Osteoblast (primary cell): Measurements from ENCODE around the gene RPL19. TPM values are rescaled to one million over a fixed set of nuclear protein-coding genes. Genes with fewer than 3 reads are reported as not detected.
A peak's percentile ranks its signal among the peaks of the same experiment; 100 is the strongest.

Experiments
- DNase-seq: peaks from one replicate; pipeline ENCODE4 v3.0.0; 2011; ENCODE audit warnings: low spot score, mixed read lengths; ENCODE audit not compliant: insufficient read length; ENCODE audit errors: missing footprints
- H2AFZ ChIP-seq: 2 replicates; pipeline ENCODE4 v1.6.0; 2011; ENCODE audit warnings: mild to moderate bottlenecking, low read length
- H3K27ac ChIP-seq: 2 replicates; pipeline ENCODE4 v1.5.1; 2011; ENCODE audit warnings: mild to moderate bottlenecking, low read depth, low read length, moderate library complexity
- H3K27me3 ChIP-seq: 2 replicates; pipeline ENCODE4 v1.6.0; 2012; ENCODE audit warnings: mild to moderate bottlenecking, control low read depth, inconsistent platforms, low read length, moderate library complexity; ENCODE audit not compliant: insufficient read depth
- H3K36me3 ChIP-seq: 2 replicates; pipeline ENCODE4 v1.5.1; 2011; ENCODE audit warnings: mild to moderate bottlenecking, low read length, control low read depth, moderate library complexity; ENCODE audit not compliant: insufficient read depth
- H3K4me1 ChIP-seq: 2 replicates; pipeline ENCODE4 v1.5.1; 2011; ENCODE audit warnings: mild to moderate bottlenecking, low read length, control low read depth, moderate library complexity; ENCODE audit not compliant: insufficient read depth
- H3K4me2 ChIP-seq: 2 replicates; pipeline ENCODE4 v1.6.0; 2011; ENCODE audit warnings: mild to moderate bottlenecking, low read length; ENCODE audit not compliant: insufficient read depth
- H3K4me3 ChIP-seq: fragments of 200-600 bp; sonication (generic); 3 replicates; pipeline ENCODE4 v1.5.1; 2012; ENCODE audit warnings: mild to moderate bottlenecking, low read length, inconsistent platforms; ENCODE audit not compliant: insufficient read depth
- H3K79me2 ChIP-seq: 2 replicates; pipeline ENCODE4 v1.6.0; 2012; ENCODE audit warnings: mild to moderate bottlenecking, low read length, control low read depth, inconsistent platforms; ENCODE audit not compliant: insufficient read depth
- H3K9me3 ChIP-seq: 2 replicates; pipeline ENCODE4 v1.5.1; 2011; ENCODE audit warnings: low read depth, low read length, control low read depth
- H4K20me1 ChIP-seq: 2 replicates; pipeline ENCODE4 v1.6.0; 2012; ENCODE audit warnings: mild to moderate bottlenecking, low read length, control low read depth; ENCODE audit not compliant: insufficient read depth
- total RNA-seq: library from RNA; depleted of rRNA; stranded (reverse); fragments of >200 nt; gene quantifications from 2 replicates; pipeline ENCODE4 v1.2.3, GENCODE V29; 2012
- TF ChIP-seq, protein P1 (sequence below): IDR thresholded peaks from 2 replicates; pipeline ENCODE4 v1.5.1; 2011; ENCODE audit warnings: mild to moderate bottlenecking, low read depth, low read length, moderate library complexity; ENCODE audit errors: extremely low read depth

RPL19 gene
- total RNA-seq, 1 donor, result 1,279 TPM

- H3K27me3 ChIP-seq, result no peaks in the 10 kb centered on the region
- H3K79me2 ChIP-seq, result no peaks in the 10 kb centered on the region
- H4K20me1 ChIP-seq, result no peaks in the 10 kb centered on the region
- H3K27ac ChIP-seq, result peak overlapping the region; percentile 24
- TF ChIP-seq, protein P1, sequence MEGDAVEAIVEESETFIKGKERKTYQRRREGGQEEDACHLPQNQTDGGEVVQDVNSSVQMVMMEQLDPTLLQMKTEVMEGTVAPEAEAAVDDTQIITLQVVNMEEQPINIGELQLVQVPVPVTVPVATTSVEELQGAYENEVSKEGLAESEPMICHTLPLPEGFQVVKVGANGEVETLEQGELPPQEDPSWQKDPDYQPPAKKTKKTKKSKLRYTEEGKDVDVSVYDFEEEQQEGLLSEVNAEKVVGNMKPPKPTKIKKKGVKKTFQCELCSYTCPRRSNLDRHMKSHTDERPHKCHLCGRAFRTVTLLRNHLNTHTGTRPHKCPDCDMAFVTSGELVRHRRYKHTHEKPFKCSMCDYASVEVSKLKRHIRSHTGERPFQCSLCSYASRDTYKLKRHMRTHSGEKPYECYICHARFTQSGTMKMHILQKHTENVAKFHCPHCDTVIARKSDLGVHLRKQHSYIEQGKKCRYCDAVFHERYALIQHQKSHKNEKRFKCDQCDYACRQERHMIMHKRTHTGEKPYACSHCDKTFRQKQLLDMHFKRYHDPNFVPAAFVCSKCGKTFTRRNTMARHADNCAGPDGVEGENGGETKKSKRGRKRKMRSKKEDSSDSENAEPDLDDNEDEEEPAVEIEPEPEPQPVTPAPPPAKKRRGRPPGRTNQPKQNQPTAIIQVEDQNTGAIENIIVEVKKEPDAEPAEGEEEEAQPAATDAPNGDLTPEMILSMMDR, result no peak
- H3K36me3 ChIP-seq, result no peaks in the 10 kb centered on the region
- H3K4me3 ChIP-seq, result no peak overlapping the region
- H2AFZ ChIP-seq, result no peak overlapping the region
- H3K4me1 ChIP-seq, result peaks cover 23% of the 10 kb centered on the region
- no peaks in the 10 kb centered on the region for H3K9me3 ChIP-seq
- no peak overlapping the region for H3K4me2 ChIP-seq
- DNase-seq, result no peak
These were observed 12.2 kb downstream of the RPL19 start for GRCh38 chr17:39212195-39212810.

DNA sequence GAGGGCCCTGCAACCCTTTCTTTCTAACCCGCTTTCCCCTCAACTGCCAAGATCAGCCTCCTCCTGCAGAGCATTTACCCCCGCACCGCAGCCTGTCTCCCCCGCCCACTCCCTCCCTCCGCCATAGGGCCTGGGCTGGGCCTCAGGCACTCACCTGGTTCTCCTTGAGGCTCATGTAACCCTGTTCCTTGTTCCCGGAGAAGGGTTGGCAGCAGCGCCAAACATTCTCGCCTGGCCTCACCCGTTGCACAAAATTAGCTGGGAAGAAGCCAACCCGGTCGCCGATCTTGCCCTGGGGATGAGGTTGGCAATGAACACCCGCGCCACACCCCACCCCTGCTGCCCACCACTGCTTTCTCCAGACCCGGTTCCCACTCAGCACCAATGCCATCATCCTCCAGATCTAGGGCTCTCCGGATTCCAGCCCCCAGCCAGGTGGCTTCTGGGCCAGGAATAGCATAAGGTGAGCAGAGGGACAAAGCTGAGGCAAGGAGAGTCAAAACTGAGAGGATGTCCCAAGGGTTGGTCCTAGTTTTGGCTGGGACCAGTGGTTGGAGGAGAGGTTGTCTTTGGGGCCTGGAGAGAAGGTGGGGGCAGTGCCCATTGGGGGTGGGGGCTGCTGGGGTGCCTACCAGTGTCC is 12.9 kb downstream of the RPL19 start:
- Histone ChIP-seq H3K9me3 (no peaks in the 10 kb centered on the region), H3K27ac (no peak overlapping the region), H3K4me3 (no peak overlapping the region), H3K36me3 (no peaks in the 10 kb centered on the region), H3K4me1 (peaks cover 22% of the 10 kb centered on the region), H3K79me2 (no peaks in the 10 kb centered on the region), H3K4me2 (no peak overlapping the region), H3K27me3 (no peaks in the 10 kb centered on the region), H2AFZ (no peak overlapping the region), H4K20me1 (no peaks in the 10 kb centered on the region)
- DNase-seq, result no peak
- TF ChIP-seq, protein P1, result no peak

DNA sequence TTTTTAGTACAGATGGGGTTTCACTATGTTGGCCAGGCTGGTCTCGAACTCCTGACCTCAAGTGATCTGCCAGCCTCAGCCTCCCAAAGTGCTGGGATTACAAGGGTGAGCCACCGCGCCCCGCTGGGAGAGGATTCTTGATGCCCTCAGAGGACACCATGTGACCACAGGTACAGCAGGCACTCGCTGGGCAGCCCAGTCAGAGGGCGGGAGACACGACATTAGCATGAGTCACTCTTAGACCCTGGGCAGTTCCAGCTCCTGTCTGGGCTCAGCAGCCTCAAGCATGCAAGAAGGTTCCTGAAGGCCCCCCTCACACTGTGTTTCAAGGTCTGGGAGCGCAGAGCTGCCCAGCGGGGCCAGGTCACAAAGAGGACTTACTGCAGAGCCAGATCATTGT is 13.8 kb downstream of the RPL19 start:
- TF ChIP-seq, protein P1, result no peak
- H3K9me3 ChIP-seq, result no peaks in the 10 kb centered on the region
- H3K79me2 ChIP-seq, result no peaks in the 10 kb centered on the region
- no peaks in the 10 kb centered on the region for H3K36me3 ChIP-seq
- no peaks in the 10 kb centered on the region for H3K27me3 ChIP-seq
- H2AFZ ChIP-seq, result no peak overlapping the region
- no peak overlapping the region for H3K4me3 ChIP-seq
- H3K4me2 ChIP-seq, result no peak overlapping the region
- H3K4me1 ChIP-seq, result peaks cover 13% of the 10 kb centered on the region
- H4K20me1 ChIP-seq, result no peaks in the 10 kb centered on the region
- DNase-seq, result no peak
- no peak overlapping the region for H3K27ac ChIP-seq

DNA sequence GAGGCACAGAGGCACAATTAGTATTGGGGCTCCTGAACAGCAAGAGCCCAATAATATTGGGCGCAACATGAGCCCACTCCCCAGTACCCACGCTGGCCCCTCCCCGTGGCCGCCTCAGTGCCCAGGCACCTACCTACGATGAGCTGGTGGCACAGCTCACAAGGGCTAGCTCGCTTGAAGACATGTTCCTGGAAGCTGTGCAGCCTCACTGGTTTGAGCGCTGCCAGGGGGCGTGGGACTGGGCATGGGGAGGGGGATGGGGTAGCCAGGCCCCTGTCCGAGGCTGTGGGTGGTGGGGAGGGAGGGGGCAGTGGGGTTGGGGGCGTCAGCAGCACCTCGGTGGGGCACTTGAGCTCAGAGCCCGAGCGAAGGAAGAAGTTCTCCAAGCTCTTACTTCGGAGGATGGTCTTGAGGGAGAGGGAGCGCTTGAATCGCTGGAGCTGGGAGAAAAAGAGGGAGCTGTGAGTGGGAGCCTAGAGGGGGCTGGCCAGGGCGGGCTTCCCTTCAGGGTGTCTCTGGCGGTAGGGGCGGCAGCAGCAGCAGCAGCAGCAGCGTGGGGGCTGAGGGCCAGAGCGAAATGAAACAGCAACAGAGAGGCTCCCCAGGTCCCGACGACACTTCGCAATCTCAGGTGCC is 17.8 kb downstream of the RPL19 start:
- Histone ChIP-seq H3K36me3 (no peaks in the 10 kb centered on the region), H3K4me1 (peaks cover 4% of the 10 kb centered on the region), H2AFZ (no peak overlapping the region), H3K79me2 (no peaks in the 10 kb centered on the region), H3K27me3 (no peaks in the 10 kb centered on the region), H3K27ac (no peak overlapping the region), H3K9me3 (no peaks in the 10 kb centered on the region), H3K4me3 (no peak overlapping the region), H4K20me1 (no peaks in the 10 kb centered on the region), H3K4me2 (no peak overlapping the region)
- TF ChIP-seq, protein P1, result no peak
- no peak for DNase-seq
